B cell (primary cell): ENCODE measurements around the gene FAM174C. TPM values are rescaled to one million over a fixed set of nuclear protein-coding genes. Genes with fewer than 3 reads are reported as not detected.

Experiments used
- ATAC-seq: fragments of 200-7000 bp; cut with Tn5 transposase; one replicate; pipeline ENCODE4 v1.10.0; 2021; ENCODE audit warnings: low read depth, mild to moderate bottlenecking, moderate number of reproducible peaks, moderate library complexity
- CTCF ChIA-PET: fragments of 350-600 bp; sonication (Branson Sonifier 250); formaldehyde crosslinking; loops from one replicate; lab custom pipeline; 2021; ENCODE audit warnings: antibody characterized with exemption, inconsistent platforms; lab: Charles Lee
- POLR2A ChIA-PET: fragments of 350-600 bp; sonication (Branson Sonifier 250); formaldehyde crosslinking; loops from one replicate; lab custom pipeline; 2021; ENCODE audit warnings: antibody characterized with exemption; lab: Charles Lee
- DNase-seq: peaks from one replicate; pipeline ENCODE4 v3.0.0; 2013
- H2AFZ ChIP-seq: 2 replicates; pipeline ENCODE4 v1.6.1; 2012; ENCODE audit warnings: mild to moderate bottlenecking, low read depth, low read length; ENCODE audit not compliant: insufficient read depth, poor library complexity, severe bottlenecking
- H3K27ac ChIP-seq, 2 donors: 1 replicate in 1 of 2; 2 replicates in 1 of 2; pipeline ENCODE4 v1.5.1; 2012 to 2013; ENCODE audit warnings: low read length in 2 of 2, mild to moderate bottlenecking in 2 of 2, moderate library complexity in 1 of 2
- H3K27me3 ChIP-seq, 4 experiments: fragments of 200-600 bp in 1 of 4; sonication (generic) in 1 of 4; replicated peaks in 1 of 4; 1 replicate in 2 of 4; 2 replicates in 2 of 4; pipeline versions ENCODE4 v1.6.1 to v1.7.0; 2013 to 2016; ENCODE audit warnings: low read length in 3 of 4, mild to moderate bottlenecking in 2 of 4, mixed read lengths in 1 of 4, moderate library complexity in 1 of 4; ENCODE audit not compliant: insufficient read depth in 4 of 4, control insufficient read depth in 3 of 4; ENCODE audit errors: control extremely low read depth in 1 of 4
- H3K36me3 ChIP-seq, 2 experiments: replicated peaks in 1 of 2; 1 replicate in 1 of 2; 2 replicates in 1 of 2; pipeline versions ENCODE4 v1.6.1 to v1.7.1; 2013; ENCODE audit warnings: low read length in 1 of 2; ENCODE audit not compliant: insufficient read depth in 2 of 2, control insufficient read depth in 1 of 2; ENCODE audit errors: control extremely low read depth in 1 of 2, extremely low read depth in 1 of 2
- H3K4me1 ChIP-seq, 2 donors: fragments of 200-600 bp in 1 of 2; sonication (generic) in 1 of 2; 1 replicate in 1 of 2; 2 replicates in 1 of 2; pipeline versions ENCODE4 v1.5.1 to v1.6.1; 2013 to 2017; ENCODE audit warnings: low read length in 2 of 2; ENCODE audit not compliant: control insufficient read depth in 2 of 2, insufficient read depth in 2 of 2
- H3K4me2 ChIP-seq: replicated peaks from 2 replicates; pipeline ENCODE3; 2012; ENCODE audit warnings: mild to moderate bottlenecking, low read depth, low read length; ENCODE audit not compliant: poor library complexity, severe bottlenecking
- H3K4me3 ChIP-seq, 5 experiments: fragments of 200-600 bp in 1 of 5; sonication (generic) in 1 of 5; 1 replicate in 3 of 5; 2 replicates in 2 of 5; pipeline versions ENCODE4 v1.5.1 to v1.7.0; 2011 to 2016; ENCODE audit warnings: low read length in 4 of 5, mild to moderate bottlenecking in 4 of 5, low read depth in 2 of 5, control low read depth in 1 of 5, moderate library complexity in 1 of 5; ENCODE audit not compliant: insufficient read depth in 1 of 5; ENCODE audit errors: control extremely low read depth in 1 of 5, extremely low read depth in 1 of 5
- H3K79me2 ChIP-seq: fragments of 200-600 bp; sonication (generic); one replicate; pipeline ENCODE4 v1.6.0; 2016; ENCODE audit warnings: low read length; ENCODE audit not compliant: control insufficient read depth, insufficient read depth
- H3K9ac ChIP-seq: fragments of 200-600 bp; sonication (generic); 2 replicates; pipeline ENCODE4 v1.6.1; 2017; ENCODE audit warnings: mild to moderate bottlenecking, low read length, moderate library complexity
- H3K9me3 ChIP-seq, 3 donors: one replicate each; pipeline versions ENCODE4 v1.6.1 to v1.7.1; 2013; ENCODE audit warnings: low read length in 2 of 3; ENCODE audit not compliant: control insufficient read depth in 2 of 3, insufficient read depth in 1 of 3; ENCODE audit errors: control extremely low read depth in 1 of 3
- H4K20me1 ChIP-seq: 2 replicates; pipeline ENCODE4 v1.6.0; 2012; ENCODE audit warnings: mild to moderate bottlenecking, low read length; ENCODE audit not compliant: insufficient read depth, control insufficient read depth, poor library complexity, severe bottlenecking
- H3K27ac Mint-ChIP-seq: one replicate; pipeline ENCODE4 v1.8.0; 2021; ENCODE audit warnings: mixed read lengths
- H3K27me3 Mint-ChIP-seq: one replicate; pipeline ENCODE4 v1.8.0; 2021; ENCODE audit warnings: mixed read lengths
- H3K4me1 Mint-ChIP-seq: one replicate; pipeline ENCODE4 v1.8.0; 2021; ENCODE audit warnings: mixed read lengths
- H3K4me3 Mint-ChIP-seq: one replicate; pipeline ENCODE4 v1.8.0; 2021; ENCODE audit warnings: mixed read lengths
- H3K9me3 Mint-ChIP-seq: one replicate; pipeline ENCODE4 v1.8.0; 2022; ENCODE audit warnings: mixed read lengths; ENCODE audit not compliant: insufficient read depth
- EZH2 ChIP-seq: IDR thresholded peaks from 2 replicates; pipeline ENCODE4 v1.6.1; 2012; ENCODE audit warnings: borderline replicate concordance, low read depth, mild to moderate bottlenecking, moderate library complexity, low read length; ENCODE audit not compliant: insufficient read depth, poor library complexity, severe bottlenecking
- WGBS: methylation state at CpG from one replicate; pipeline ENCODE4 v1.1.5; 2013; ENCODE audit warnings: missing lambda C conversion rate; ENCODE audit not compliant: insufficient coverage; 5-methylcytosine and 5-hydroxymethylcytosine counted together
- intact Hi-C: fragments of 100-400 bp; cut with micrococcal nuclease; formaldehyde crosslinking; loops from one replicate; pipeline ENCODE4 v1.10.0; 2022
- polyA plus RNA-seq: library from polyadenylated mRNA; depleted of rRNA; stranded (reverse); fragments of >200 nt; gene quantifications from 2 replicates; pipeline ENCODE4 v1.2.3, GENCODE V29; 2012
- total RNA-seq, 2 donors: library from RNA; stranded (reverse); fragments of 120-200 nt in 1 of 2; gene quantifications; 1 replicate in 1 of 2; 2 replicates in 1 of 2; pipeline versions ENCODE4 v1.2.3 to v1.2.4, GENCODE V29; 2013 to 2022
- TF ChIP-seq, protein P1 (sequence below): fragments of 200-600 bp; IDR thresholded peaks from one replicate; pipeline ENCODE4 v1.8.0; 2022; ENCODE audit warnings: antibody characterized with exemption, mild to moderate bottlenecking

Gene FAM174C
- total and polyA plus RNA-seq, 2 donors (not counting 1 experiment from before 2014, with no cell fraction given): 41.1 to 70.6 TPM

DNA sequence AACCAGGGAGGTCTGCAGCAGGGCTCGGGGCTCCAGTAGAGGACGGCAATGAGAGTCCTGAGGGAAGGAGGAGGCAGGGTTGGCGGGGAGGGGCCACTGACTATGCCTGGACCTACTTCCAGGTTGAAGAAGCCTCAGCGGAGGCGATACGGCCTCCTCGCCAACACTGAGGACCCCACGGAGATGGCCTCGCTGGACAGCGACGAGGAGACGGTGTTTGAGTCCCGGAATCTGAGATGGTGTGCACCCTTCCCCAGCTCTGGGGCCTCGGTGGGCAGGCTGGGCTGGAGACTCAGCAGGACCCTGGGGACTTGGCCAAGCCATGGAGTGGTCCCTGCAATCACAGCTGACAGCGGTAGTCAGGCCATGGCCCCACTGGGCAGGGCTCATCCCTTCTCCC, 1.7 kb downstream of the FAM174C start:
- no peak overlapping the region for H3K9ac ChIP-seq
- H3K4me2 ChIP-seq: peak overlapping the region; percentile 100
- H2AFZ ChIP-seq: no peak overlapping the region
- Mint-ChIP-seq H3K27ac (peak overlapping the region; percentile 94), H3K9me3 (no peaks in the 10 kb centered on the region), H3K27me3 (no peaks in the 10 kb centered on the region), H3K4me1 (peaks cover 34% of the 10 kb centered on the region), H3K4me3 (peak overlapping the region; percentile 89)
- no peaks in the 10 kb centered on the region for H3K27me3 ChIP-seq
- 97% methylated on average over 14 of the region's 15 CpGs for WGBS
- peaks cover 59% of the 10 kb centered on the region for H3K79me2 ChIP-seq
- H3K36me3 ChIP-seq: peaks cover 9 to 45% of the 10 kb centered on the region in 2 experiments
- H3K4me3 ChIP-seq: no peak overlapping the region
- TF ChIP-seq, protein P1, sequence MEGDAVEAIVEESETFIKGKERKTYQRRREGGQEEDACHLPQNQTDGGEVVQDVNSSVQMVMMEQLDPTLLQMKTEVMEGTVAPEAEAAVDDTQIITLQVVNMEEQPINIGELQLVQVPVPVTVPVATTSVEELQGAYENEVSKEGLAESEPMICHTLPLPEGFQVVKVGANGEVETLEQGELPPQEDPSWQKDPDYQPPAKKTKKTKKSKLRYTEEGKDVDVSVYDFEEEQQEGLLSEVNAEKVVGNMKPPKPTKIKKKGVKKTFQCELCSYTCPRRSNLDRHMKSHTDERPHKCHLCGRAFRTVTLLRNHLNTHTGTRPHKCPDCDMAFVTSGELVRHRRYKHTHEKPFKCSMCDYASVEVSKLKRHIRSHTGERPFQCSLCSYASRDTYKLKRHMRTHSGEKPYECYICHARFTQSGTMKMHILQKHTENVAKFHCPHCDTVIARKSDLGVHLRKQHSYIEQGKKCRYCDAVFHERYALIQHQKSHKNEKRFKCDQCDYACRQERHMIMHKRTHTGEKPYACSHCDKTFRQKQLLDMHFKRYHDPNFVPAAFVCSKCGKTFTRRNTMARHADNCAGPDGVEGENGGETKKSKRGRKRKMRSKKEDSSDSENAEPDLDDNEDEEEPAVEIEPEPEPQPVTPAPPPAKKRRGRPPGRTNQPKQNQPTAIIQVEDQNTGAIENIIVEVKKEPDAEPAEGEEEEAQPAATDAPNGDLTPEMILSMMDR: no peak
- no peak for TF ChIP-seq EZH2
- peaks cover 70% of the 10 kb centered on the region for H4K20me1 ChIP-seq
- H3K27ac ChIP-seq: peak overlapping the region in 1 of 2 donors; percentile 97
- no peaks in the 10 kb centered on the region for H3K9me3 ChIP-seq
- peak; percentile 46 for DNase-seq
- no peak for ATAC-seq
- H3K4me1 ChIP-seq: peaks cover 26 to 46% of the 10 kb centered on the region in 2 donors
- ChIA-PET POLR2A (no interaction called here), CTCF (interaction anchor here (0.7 to 1.2 kb wide), 4 partner anchors 11 to 133 kb away, joined by 3 read pairs; no protein-coding TSS in a partner anchor)
- intact Hi-C loops: no loop called here

DNA sequence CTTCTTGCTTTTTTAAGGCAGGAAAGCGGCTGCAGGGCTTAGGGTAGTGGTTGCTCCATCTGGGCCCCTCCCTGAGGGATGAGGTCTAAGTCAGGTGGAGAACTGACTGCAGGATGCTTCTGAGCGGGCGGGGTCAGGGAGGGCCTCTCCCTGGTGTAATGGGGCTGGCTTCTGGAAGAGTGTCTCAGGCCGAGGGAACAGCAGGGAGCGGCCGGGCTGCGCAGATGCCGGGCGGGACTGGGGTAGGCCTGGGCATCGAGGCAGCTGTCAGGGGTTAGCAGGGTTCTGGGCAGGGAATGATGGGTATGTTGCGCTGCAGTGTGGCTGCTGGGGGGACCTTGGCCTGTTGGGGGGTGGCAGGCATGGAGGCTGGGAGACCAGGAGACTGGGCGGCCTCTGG, 2.7 kb downstream of the FAM174C start:
- DNase-seq (no peak), ATAC-seq (no peak)
- no peak overlapping the region for H3K27ac ChIP-seq
- peaks cover 60% of the 10 kb centered on the region for H4K20me1 ChIP-seq
- no peak overlapping the region for H2AFZ ChIP-seq
- no peak for TF ChIP-seq EZH2
- TF ChIP-seq, protein P1: no peak
- intact Hi-C loops: loop anchor here (2.0 kb wide), 2 partner anchors 67 to 129 kb away; partner anchors contain the start of gene DAZAP1
- Mint-ChIP-seq H3K9me3 (no peaks in the 10 kb centered on the region), H3K4me3 (peak overlapping the region; percentile 19), H3K27ac (peak overlapping the region; percentile 7), H3K27me3 (no peaks in the 10 kb centered on the region), H3K4me1 (peaks cover 26% of the 10 kb centered on the region)
- 91% methylated on average over 11 of the region's 12 CpGs for WGBS
- H3K9me3 ChIP-seq: peaks cover 0 to 2% (median 0%) of the 10 kb centered on the region in 3 donors
- peaks cover 50% of the 10 kb centered on the region for H3K79me2 ChIP-seq
- ChIA-PET POLR2A (interaction anchor here (0.6 to 0.7 kb wide), 2 partner anchors 14 to 1255 kb away, joined by 3 read pairs; no protein-coding TSS in a partner anchor), CTCF (interaction anchor here (0.6 to 2.0 kb wide), 6 partner anchors 12 to 166 kb away, joined by 3 to 5 read pairs (median 3); no protein-coding TSS in a partner anchor)
- peaks cover 0 to 3% (median 0%) of the 10 kb centered on the region in 4 experiments for H3K27me3 ChIP-seq
- peaks cover 21 to 38% of the 10 kb centered on the region in 2 donors for H3K4me1 ChIP-seq
- no peak overlapping the region for H3K9ac ChIP-seq
- no peak overlapping the region for H3K4me3 ChIP-seq
- no peak overlapping the region for H3K4me2 ChIP-seq
- H3K36me3 ChIP-seq: peaks cover 4 to 34% of the 10 kb centered on the region in 2 experiments
